Kidney (tissue), 14 donors: ENCODE results near the gene RIMBP2. TPM values are rescaled to one million over a fixed set of nuclear protein-coding genes. Genes with fewer than 3 reads are reported as not detected.

Source experiments
- DNase-seq, 5 donors: peaks; one replicate each; pipeline ENCODE4 v3.0.0-alpha.2; 2013 to 2020
- FAIRE-seq: peaks from 2 replicates; lab custom pipeline; 2012; peaks lifted over from hg19 to GRCh38; lab: Jason Lieb, UNC
- H3K27ac ChIP-seq, 2 donors: one replicate each; pipeline ENCODE4 v1.7.0; 2013; ENCODE audit warnings: low read depth in 2 of 2, low read length in 2 of 2, inconsistent platforms in 1 of 2
- H3K27me3 ChIP-seq: one replicate; pipeline ENCODE4 v1.7.1; 2013; ENCODE audit warnings: low read length, inconsistent platforms; ENCODE audit not compliant: control insufficient read depth, insufficient read depth
- H3K36me3 ChIP-seq, 3 donors: one replicate each; pipeline versions ENCODE4 v1.7.0 to v1.7.1; 2013; ENCODE audit warnings: low read length in 3 of 3, control low read depth in 1 of 3, inconsistent platforms in 1 of 3; ENCODE audit not compliant: insufficient read depth in 3 of 3, control insufficient read depth in 2 of 3
- H3K4me1 ChIP-seq, 3 donors: one replicate each; pipeline versions ENCODE4 v1.7.0 to v1.7.1; 2013; ENCODE audit warnings: low read length in 3 of 3, inconsistent platforms in 1 of 3, low read depth in 1 of 3; ENCODE audit not compliant: control insufficient read depth in 2 of 3, insufficient read depth in 2 of 3
- H3K4me3 ChIP-seq, 3 donors: one replicate each; pipeline versions ENCODE4 v1.7.0 to v1.8.1; 2013; ENCODE audit warnings: low read length in 3 of 3, control low read depth in 1 of 3, inconsistent platforms in 1 of 3
- H3K9ac ChIP-seq, 3 donors: one replicate each; pipeline versions ENCODE4 v1.7.0 to v1.7.1; 2013; ENCODE audit warnings: low read length in 3 of 3, control low read depth in 1 of 3, inconsistent platforms in 1 of 3
- H3K9me3 ChIP-seq, 3 donors: one replicate each; pipeline versions ENCODE4 v1.7.0 to v1.7.1; 2013; ENCODE audit warnings: low read length in 3 of 3, control low read depth in 1 of 3, inconsistent platforms in 1 of 3; ENCODE audit not compliant: control insufficient read depth in 2 of 3, insufficient read depth in 1 of 3
- CTCF ChIP-seq: IDR thresholded peaks from 3 replicates; pipeline ENCODE4 v1.5.1; 2012; ENCODE audit warnings: mild to moderate bottlenecking, moderate library complexity, borderline replicate concordance; ENCODE audit not compliant: insufficient read depth; ENCODE audit errors: extremely low read depth
- intact Hi-C: fragments of 100-400 bp; cut with DNase I; formaldehyde crosslinking; loops from one replicate; pipeline ENCODE4 v1.11.1; 2022
- polyA plus RNA-seq: library from polyadenylated mRNA; stranded (reverse); fragments of 350-450 nt; fragmentation: Illumina TruSeq; extraction: RNeasy Lipid Tissue Mini Kit (QIAGEN cat#74804); gene quantifications from one replicate; pipeline ENCODE4 v1.2.3, GENCODE V29; 2014; ENCODE audit warnings: low read depth, low replicate concordance; ENCODE audit not compliant: insufficient read depth
- total RNA-seq: library from RNA; stranded (reverse); fragmentation: NEBNext Ultra II Directional; extraction: Animal tissue kit (Norgen Biotek cat#: 25700); gene quantifications from one replicate; pipeline ENCODE4 v1.2.1, GENCODE V29; 2021
- donor health status: control.
- donor health status: control.
- donor health status: control.
- donor health status: control.
- donor health status: control.
- donor health status: DM: yes; HTN: yes; CAD: no.
- donor health status: Normal renal cell carcinoma (clear cell type).

RIMBP2 gene
- total and polyA plus RNA-seq, 2 donors from 2014 or later, result 2.8 to 51.7 TPM

- no peak for DNase-seq
Observed at GRCh38 chr12:130486891-130487416, 229.1 kb downstream of the RIMBP2 start.

GRCh38 chr12:130486146-130486435, 230.0 kb downstream of the RIMBP2 start:
- TF ChIP-seq CTCF, result no peak
- no peak for FAIRE-seq
- H3K9ac ChIP-seq, result no peak overlapping the region
- H3K27ac ChIP-seq, result no peak overlapping the region
- H3K4me1 ChIP-seq, result no peaks in the 10 kb centered on the region
- no peaks in the 10 kb centered on the region for H3K27me3 ChIP-seq
- no peaks in the 10 kb centered on the region for H3K36me3 ChIP-seq
- H3K4me3 ChIP-seq, result no peak overlapping the region
- intact Hi-C loops, result no loop called here
- no peak for DNase-seq
- no peaks in the 10 kb centered on the region for H3K9me3 ChIP-seq

More at GRCh38 chr12:130486891-130487416, 229.1 kb downstream of the RIMBP2 start:
- no peaks in the 10 kb centered on the region for H3K9me3 ChIP-seq
- no peak for FAIRE-seq
- H3K9ac ChIP-seq, result no peak overlapping the region
- intact Hi-C loops, result no loop called here
- H3K4me1 ChIP-seq, result no peaks in the 10 kb centered on the region
- H3K27ac ChIP-seq, result no peak overlapping the region
- no peaks in the 10 kb centered on the region for H3K36me3 ChIP-seq
- H3K27me3 ChIP-seq, result no peaks in the 10 kb centered on the region
- no peak for TF ChIP-seq CTCF
- H3K4me3 ChIP-seq, result no peak overlapping the region

GRCh38 chr12:130485291-130486145, 230.6 kb downstream of the RIMBP2 start:
- Histone ChIP-seq H3K9ac (no peak overlapping the region), H3K9me3 (no peaks in the 10 kb centered on the region), H3K4me1 (no peaks in the 10 kb centered on the region), H3K36me3 (no peaks in the 10 kb centered on the region), H3K27me3 (no peaks in the 10 kb centered on the region), H3K27ac (no peak overlapping the region), H3K4me3 (no peak overlapping the region)
- peak in 1 of 5 donors; percentile 51 for DNase-seq
- TF ChIP-seq CTCF, result no peak
- intact Hi-C loops, result no loop called here
- no peak for FAIRE-seq
